Measurements from ENCODE around the gene FREM1.

FREM1 gene

DNA sequence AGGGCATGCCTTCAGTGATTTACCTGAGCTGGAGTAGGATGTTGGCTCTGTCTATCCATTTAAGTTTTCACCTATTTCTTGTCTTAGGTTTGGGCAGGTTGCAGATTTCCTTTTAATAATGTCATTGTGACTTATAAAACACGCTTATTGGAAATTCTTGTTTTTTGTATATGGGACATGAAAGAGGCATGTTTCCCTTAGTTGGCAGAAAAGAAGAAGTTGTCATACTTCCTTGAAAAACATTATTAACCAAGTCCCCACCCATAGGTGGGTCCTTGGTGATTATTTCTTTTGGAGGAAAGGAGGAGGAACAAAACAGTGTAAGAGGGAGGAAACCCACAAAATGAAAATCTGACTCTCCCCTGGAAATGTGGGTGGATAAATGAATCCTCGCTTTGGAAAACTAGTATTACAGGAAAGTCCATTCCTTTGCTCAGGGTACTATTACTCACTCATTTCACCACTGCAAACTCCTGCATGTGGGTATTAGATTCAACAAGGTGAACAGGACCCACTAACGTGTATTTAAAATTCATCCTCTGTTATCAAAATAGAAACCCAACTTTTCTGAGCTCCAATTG, 197.0 kb downstream of the FREM1 start:
- Histone ChIP-seq H3K36me3 (ENCODE audit: insufficient read depth, low read length) (no peaks in the 10 kb centered on the region), H3K4me1 (ENCODE audit: control insufficient read depth, insufficient read depth, low read length, unreplicated experiment) (no peaks in the 10 kb centered on the region), H3K27me3 (ENCODE audit: insufficient read depth, low read length) (peaks cover 21% of the 10 kb centered on the region), H2AFZ (ENCODE audit: low read length, unreplicated experiment) (no peak overlapping the region), H3K27ac (ENCODE audit: low read depth, low read length) (no peak overlapping the region), H3K79me2 (ENCODE audit: control insufficient read depth, insufficient read depth, low read length, unreplicated experiment) (no peaks in the 10 kb centered on the region), H3K4me3 (ENCODE audit: low read depth, low read length) (no peak overlapping the region)

DNA sequence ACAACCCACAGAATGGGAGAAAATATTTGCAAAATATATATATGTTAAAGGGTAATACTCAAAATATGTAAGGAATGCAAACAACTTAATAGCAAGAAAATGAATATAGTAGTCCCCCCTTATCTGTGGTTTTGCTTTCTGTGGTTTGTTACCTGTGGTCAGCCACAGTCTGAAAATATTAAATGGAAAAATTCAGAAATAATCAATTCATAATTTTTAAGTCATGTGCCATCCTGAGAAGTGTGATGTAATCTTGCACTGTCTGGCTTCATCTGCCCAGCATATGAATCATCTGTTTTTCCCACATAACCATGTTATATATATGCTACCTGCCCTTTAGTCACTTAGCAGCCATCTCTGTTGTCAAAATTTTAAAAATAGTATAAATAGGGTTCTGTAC, 199.4 kb downstream of the FREM1 start:
- H3K4me1 ChIP-seq (ENCODE audit: control insufficient read depth, insufficient read depth, low read length, unreplicated experiment) = no peaks in the 10 kb centered on the region
- H3K27me3 ChIP-seq (ENCODE audit: insufficient read depth, low read length) = peaks cover 13% of the 10 kb centered on the region
- no peak overlapping the region for H3K4me3 ChIP-seq (ENCODE audit: low read depth, low read length)
- no peak overlapping the region for H2AFZ ChIP-seq (ENCODE audit: low read length, unreplicated experiment)
- H3K79me2 ChIP-seq (ENCODE audit: control insufficient read depth, insufficient read depth, low read length, unreplicated experiment) = no peaks in the 10 kb centered on the region
- no peaks in the 10 kb centered on the region for H3K36me3 ChIP-seq (ENCODE audit: insufficient read depth, low read length)
- no peak overlapping the region for H3K27ac ChIP-seq (ENCODE audit: low read depth, low read length)

DNA sequence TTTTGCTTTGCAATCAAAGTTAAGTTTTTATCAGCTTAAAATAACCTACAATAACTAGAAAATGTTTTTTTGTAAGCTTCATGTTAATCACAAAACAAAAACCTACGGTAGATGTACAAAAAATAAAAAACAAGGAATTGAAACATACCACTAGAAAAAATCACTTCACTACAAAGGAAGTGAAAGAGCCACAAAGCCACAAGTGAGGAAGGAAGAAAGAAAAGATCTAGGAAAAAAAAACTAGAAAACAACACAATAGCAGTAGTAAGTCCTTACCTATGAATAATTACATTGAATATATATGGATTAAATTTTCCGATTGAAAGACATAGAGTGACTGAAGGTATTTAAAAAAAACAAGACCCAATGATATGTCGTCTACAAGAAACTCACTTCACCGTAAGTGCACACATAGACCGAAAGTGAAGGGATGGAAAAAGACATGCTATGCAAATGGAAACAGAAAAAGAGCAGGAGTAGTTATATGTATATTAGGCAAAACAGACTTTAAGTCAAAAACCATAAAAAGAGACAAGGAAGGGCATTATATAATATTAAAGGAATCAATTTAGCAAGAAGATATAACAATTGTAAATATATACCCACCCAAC, 203.6 kb downstream of the FREM1 start:
- Histone ChIP-seq H3K27ac (ENCODE audit: low read depth, low read length) (no peak overlapping the region), H2AFZ (ENCODE audit: low read length, unreplicated experiment) (no peak overlapping the region), H3K4me3 (ENCODE audit: low read depth, low read length) (no peak overlapping the region), H3K36me3 (ENCODE audit: insufficient read depth, low read length) (no peaks in the 10 kb centered on the region; the same call in 1 of the 2 replicates), H3K27me3 (ENCODE audit: insufficient read depth, low read length) (peaks cover 26% of the 10 kb centered on the region), H3K79me2 (ENCODE audit: control insufficient read depth, insufficient read depth, low read length, unreplicated experiment) (no peaks in the 10 kb centered on the region), H3K4me1 (ENCODE audit: control insufficient read depth, insufficient read depth, low read length, unreplicated experiment) (no peaks in the 10 kb centered on the region)

DNA sequence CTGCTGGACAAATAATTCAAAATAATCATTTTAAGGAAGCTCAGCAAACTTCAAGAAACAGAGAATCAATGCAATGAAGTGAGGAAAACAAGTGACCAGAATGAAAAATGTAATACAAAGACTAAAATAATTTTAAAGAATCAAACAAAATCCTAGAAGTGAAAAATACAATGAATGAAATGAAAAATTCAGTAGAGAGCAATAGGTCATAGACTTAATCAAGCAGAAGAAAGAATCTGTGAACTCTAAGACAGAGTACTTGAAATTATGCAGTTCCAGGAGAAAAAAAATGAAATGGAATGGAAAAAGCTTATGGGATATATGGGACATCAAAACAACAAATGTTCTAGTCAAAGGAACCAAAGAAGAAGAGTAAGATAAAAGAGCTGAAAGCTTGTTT, 205.1 kb downstream of the FREM1 start:
- Histone ChIP-seq H3K27ac (ENCODE audit: low read depth, low read length) (no peak overlapping the region), H2AFZ (ENCODE audit: low read length, unreplicated experiment) (no peak overlapping the region), H3K4me1 (ENCODE audit: control insufficient read depth, insufficient read depth, low read length, unreplicated experiment) (no peaks in the 10 kb centered on the region), H3K36me3 (ENCODE audit: insufficient read depth, low read length) (no peaks in the 10 kb centered on the region; the same call in 1 of the 2 replicates), H3K4me3 (ENCODE audit: low read depth, low read length) (no peak overlapping the region), H3K79me2 (ENCODE audit: control insufficient read depth, insufficient read depth, low read length, unreplicated experiment) (no peaks in the 10 kb centered on the region), H3K27me3 (ENCODE audit: insufficient read depth, low read length) (peaks cover 42% of the 10 kb centered on the region)

DNA sequence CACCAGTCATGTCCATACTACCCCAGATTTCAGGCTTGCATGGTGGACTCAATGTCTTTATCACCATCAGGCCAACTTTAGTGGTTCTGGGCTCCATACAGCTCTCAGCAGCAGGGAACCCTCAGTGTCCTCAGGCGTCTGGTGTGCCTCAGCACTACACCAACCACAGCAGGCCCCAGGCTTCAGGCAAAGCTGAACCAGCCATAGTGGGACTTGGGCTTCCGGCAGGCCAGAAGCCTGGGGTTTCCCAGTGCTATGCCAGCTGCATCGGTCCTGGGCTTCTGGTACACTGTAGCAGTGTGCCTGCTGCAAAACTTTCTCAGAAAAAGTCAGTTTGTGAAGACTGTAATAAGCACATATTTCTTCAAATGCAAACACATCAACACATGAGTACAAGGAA, 205.9 kb downstream of the FREM1 start:
- Histone ChIP-seq H3K4me3 (ENCODE audit: low read depth, low read length) (no peak overlapping the region), H3K36me3 (ENCODE audit: insufficient read depth, low read length) (no peaks in the 10 kb centered on the region; the same call in 1 of the 2 replicates), H3K4me1 (ENCODE audit: control insufficient read depth, insufficient read depth, low read length, unreplicated experiment) (no peaks in the 10 kb centered on the region), H3K79me2 (ENCODE audit: control insufficient read depth, insufficient read depth, low read length, unreplicated experiment) (no peaks in the 10 kb centered on the region), H3K27me3 (ENCODE audit: insufficient read depth, low read length) (peaks cover 49% of the 10 kb centered on the region), H2AFZ (ENCODE audit: low read length, unreplicated experiment) (no peak overlapping the region), H3K27ac (ENCODE audit: low read depth, low read length) (no peak overlapping the region)

DNA sequence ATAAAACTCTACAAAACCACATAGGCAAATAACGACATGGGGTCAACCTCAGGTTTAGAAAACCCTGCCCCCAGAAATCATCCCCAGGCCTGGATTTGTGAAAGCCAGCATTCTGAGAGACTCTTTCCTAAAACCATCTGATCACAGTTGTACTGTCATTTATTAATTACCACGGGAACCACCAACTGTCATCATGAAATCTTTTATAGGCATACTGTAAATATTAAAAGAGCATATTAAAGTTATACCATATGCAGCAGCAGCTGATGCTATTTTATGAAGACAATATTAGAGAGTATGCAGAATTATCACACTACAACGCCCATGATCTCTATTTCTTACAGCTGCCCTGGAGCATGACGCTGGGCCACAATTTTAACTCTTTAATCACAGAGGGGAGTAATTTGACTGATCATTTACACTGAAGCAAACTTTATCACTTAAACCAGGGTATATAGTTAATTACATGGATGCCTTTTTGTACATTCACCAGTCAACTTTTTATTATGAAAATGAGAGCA, 208.0 kb downstream of the FREM1 start:
- Histone ChIP-seq H3K27ac (ENCODE audit: low read depth, low read length) (no peak overlapping the region), H3K36me3 (ENCODE audit: insufficient read depth, low read length) (no peaks in the 10 kb centered on the region; the same call in 1 of the 2 replicates), H3K4me3 (ENCODE audit: low read depth, low read length) (no peak overlapping the region), H3K79me2 (ENCODE audit: control insufficient read depth, insufficient read depth, low read length, unreplicated experiment) (no peaks in the 10 kb centered on the region), H3K27me3 (ENCODE audit: insufficient read depth, low read length) (peaks cover 57% of the 10 kb centered on the region), H3K4me1 (ENCODE audit: control insufficient read depth, insufficient read depth, low read length, unreplicated experiment) (no peaks in the 10 kb centered on the region), H2AFZ (ENCODE audit: low read length, unreplicated experiment) (no peak overlapping the region)

DNA sequence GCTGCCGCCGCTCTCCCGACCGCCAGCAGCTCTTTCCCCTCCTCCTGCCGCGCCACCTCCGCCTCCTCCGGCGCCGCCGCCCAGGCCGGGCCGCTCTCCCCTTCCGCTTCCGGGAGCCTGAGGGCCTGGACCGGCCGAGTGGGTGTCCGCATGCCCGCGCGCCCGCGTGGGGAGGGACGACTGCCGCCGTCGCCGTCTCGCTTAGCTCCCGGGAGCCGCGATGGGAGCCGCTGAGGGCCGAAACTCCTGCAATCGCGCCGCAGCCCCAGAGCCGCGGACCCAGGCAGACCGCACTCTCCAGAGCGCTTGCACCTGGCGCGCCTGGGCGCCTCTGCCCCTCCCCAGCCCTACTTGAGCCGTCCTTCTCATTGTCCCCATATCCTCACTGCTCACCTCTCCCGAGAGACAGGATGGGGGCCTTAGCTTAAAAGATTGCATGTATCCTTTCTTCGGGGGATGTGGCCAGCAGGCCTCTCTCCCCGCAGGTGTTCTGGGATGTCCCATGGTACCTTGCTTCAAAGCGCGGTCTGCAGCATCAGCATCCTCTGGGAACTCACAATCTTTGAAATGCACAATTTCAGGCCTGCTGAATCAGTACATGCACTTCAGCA, 216.9 kb downstream of the FREM1 start, which contains the start of gene ZDHHC21:
ZDHHC21 (minus strand) TSS at position 182 of the 611 bp plus-strand sequence. CDS start 19,092 bp downstream, outside the sequence.
- Histone ChIP-seq H3K27ac (ENCODE audit: low read depth, low read length) (no peak within 1 kb of the TSS), H3K4me1 (ENCODE audit: control insufficient read depth, insufficient read depth, low read length, unreplicated experiment) (peaks cover 23% of the 10 kb centered on the region), H3K79me2 (ENCODE audit: control insufficient read depth, insufficient read depth, low read length, unreplicated experiment) (peaks cover 18% of the 10 kb centered on the region), H2AFZ (ENCODE audit: low read length, unreplicated experiment) (peak within 1 kb of the TSS; percentile 63), H3K4me3 (ENCODE audit: low read depth, low read length) (peak within 1 kb of the TSS; percentile 78), H3K27me3 (ENCODE audit: insufficient read depth, low read length) (peaks cover 33% of the 10 kb centered on the region), H3K36me3 (ENCODE audit: insufficient read depth, low read length) (peaks cover 7% of the 10 kb centered on the region; the same call in 1 of the 2 replicates)

DNA sequence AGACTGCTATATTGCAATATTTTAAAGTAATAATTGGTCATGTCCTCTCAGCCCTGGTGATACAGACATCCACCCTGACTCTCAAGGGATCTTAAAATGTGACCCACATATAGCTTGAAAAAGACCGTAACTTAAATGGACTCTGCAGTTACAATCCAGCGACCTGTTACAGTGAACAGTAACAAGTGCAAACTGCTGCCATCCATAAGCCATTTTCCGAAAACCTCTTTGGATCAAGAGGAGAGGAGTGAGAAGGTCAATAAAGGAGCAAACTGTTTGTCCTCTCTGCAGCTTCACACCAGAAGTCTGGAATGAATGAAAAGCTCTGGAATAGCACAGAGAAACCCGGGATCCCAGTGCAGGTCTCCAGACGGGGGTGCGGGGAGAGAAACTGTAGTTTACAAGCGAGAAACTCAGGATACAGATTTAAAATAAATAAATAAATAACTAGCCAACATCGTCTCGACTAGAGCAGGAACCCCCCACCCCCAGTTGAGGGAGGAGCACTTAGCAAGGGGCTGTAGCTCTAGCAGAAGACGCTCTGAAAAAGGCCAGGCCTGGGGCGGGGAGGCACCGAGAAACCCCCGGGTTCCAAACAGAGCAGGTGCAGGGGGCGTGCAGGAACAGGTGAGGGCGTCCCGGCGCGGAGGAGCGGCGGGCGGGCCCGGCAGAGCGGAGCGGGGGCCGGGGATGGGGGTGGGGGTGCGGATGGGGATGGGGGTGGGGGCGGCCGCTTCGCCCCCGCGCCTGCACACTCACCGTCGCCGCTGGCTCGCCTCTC, 217.6 kb downstream of the FREM1 start:
- Histone ChIP-seq H3K27ac (ENCODE audit: low read depth, low read length) (no peak overlapping the region), H3K4me1 (ENCODE audit: control insufficient read depth, insufficient read depth, low read length, unreplicated experiment) (peaks cover 29% of the 10 kb centered on the region)

DNA sequence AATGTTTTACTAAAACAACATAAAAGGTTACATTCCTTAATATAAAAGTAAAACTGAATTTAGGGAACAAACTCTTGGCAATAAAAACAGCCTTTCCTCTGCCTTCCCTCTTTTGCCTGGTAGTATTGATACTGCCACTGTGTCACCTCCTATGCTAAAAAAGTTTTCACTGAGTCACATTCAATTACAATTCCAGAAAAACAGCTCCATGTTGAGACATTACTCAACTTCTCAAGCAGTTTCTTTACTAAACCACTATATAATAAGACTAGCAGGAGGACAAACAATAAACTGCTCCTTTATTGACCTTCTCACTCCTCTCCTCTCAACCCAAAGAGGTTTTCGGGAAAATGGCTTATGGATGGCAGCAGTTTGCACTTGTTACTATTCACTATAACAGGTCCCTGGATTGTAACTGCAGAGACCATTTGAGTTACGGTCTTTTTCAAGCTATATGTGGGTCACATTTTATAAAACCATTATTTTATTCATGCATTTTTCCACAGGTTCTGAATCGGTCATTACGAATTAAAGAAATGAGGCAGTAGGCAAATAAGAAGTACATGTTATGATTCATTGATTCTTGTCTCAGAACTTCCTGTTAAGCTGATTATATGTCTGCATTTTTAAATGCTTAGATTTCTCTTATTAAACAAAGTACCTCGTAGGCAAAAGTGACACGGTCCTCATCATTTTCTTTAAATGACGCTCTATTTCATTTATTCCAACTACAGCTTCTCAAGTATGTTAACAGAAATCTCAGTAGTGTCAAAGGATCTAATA, 219.1 kb downstream of the FREM1 start:
- Histone ChIP-seq H3K79me2 (ENCODE audit: control insufficient read depth, insufficient read depth, low read length, unreplicated experiment) (peaks cover 20% of the 10 kb centered on the region), H3K27ac (ENCODE audit: low read depth, low read length) (no peak overlapping the region), H3K27me3 (ENCODE audit: insufficient read depth, low read length) (peaks cover 14% of the 10 kb centered on the region), H2AFZ (ENCODE audit: low read length, unreplicated experiment) (no peak overlapping the region), H3K36me3 (ENCODE audit: insufficient read depth, low read length) (peaks cover 7% of the 10 kb centered on the region; the same call in 1 of the 2 replicates), H3K4me3 (ENCODE audit: low read depth, low read length) (peak overlapping the region; percentile 24), H3K4me1 (ENCODE audit: control insufficient read depth, insufficient read depth, low read length, unreplicated experiment) (peaks cover 44% of the 10 kb centered on the region)

More for the DNA sequence above, 217.6 kb downstream of the FREM1 start:
- Histone ChIP-seq H3K4me3 (ENCODE audit: low read depth, low read length) (peak overlapping the region; percentile 78), H3K79me2 (ENCODE audit: control insufficient read depth, insufficient read depth, low read length, unreplicated experiment) (peaks cover 20% of the 10 kb centered on the region), H3K27me3 (ENCODE audit: insufficient read depth, low read length) (peaks cover 28% of the 10 kb centered on the region), H3K36me3 (ENCODE audit: insufficient read depth, low read length) (peaks cover 7% of the 10 kb centered on the region; the same call in 1 of the 2 replicates), H2AFZ (ENCODE audit: low read length, unreplicated experiment) (peak overlapping the region; percentile 63)

Measured in ACC112 (cell line).